Keratinocyte (primary cell): ENCODE data around the gene ZNF549. TPM values are rescaled to one million over a fixed set of nuclear protein-coding genes. Genes with fewer than 3 reads are reported as not detected.

Experiments used
- DNase-seq: peaks from one replicate; pipeline ENCODE4 v3.0.0-alpha.2; 2011; ENCODE audit warnings: low read depth, missing footprints, low spot score
- FAIRE-seq: peaks from 2 replicates; lab custom pipeline; 2011; peaks lifted over from hg19 to GRCh38; lab: Jason Lieb, UNC
- H2AFZ ChIP-seq: 2 replicates; pipeline ENCODE4 v1.6.0; 2012; ENCODE audit warnings: low read length, control low read depth, inconsistent platforms; ENCODE audit not compliant: control insufficient read depth
- H3K27ac ChIP-seq: 2 replicates; pipeline ENCODE4 v1.5.1; 2011; ENCODE audit warnings: low read length; ENCODE audit not compliant: control insufficient read depth, insufficient read depth
- H3K27me3 ChIP-seq: 3 replicates; pipeline ENCODE4 v1.6.0; 2011; ENCODE audit warnings: low read length; ENCODE audit not compliant: control insufficient read depth, insufficient read depth; ENCODE audit errors: extremely low read depth
- H3K36me3 ChIP-seq, 2 experiments: 2 replicates in 1 of 2; 3 replicates in 1 of 2; pipeline ENCODE4 v1.5.1; 2011; ENCODE audit warnings: low read length in 2 of 2, mild to moderate bottlenecking in 1 of 2; ENCODE audit not compliant: control insufficient read depth in 2 of 2, insufficient read depth in 2 of 2; ENCODE audit errors: extremely low read depth in 1 of 2
- H3K4me1 ChIP-seq: 3 replicates; pipeline ENCODE4 v1.5.1; 2011; ENCODE audit warnings: low read length; ENCODE audit not compliant: control insufficient read depth, insufficient read depth; ENCODE audit errors: extremely low read depth
- H3K4me2 ChIP-seq: 3 replicates; pipeline ENCODE4 v1.6.0; 2011; ENCODE audit warnings: low read depth, low read length; ENCODE audit not compliant: control insufficient read depth, insufficient read depth; ENCODE audit errors: extremely low read depth
- H3K4me3 ChIP-seq, 3 experiments: fragments of 200-600 bp in 1 of 3; sonication (generic) in 1 of 3; 2 replicates in 2 of 3; 3 replicates in 1 of 3; pipeline ENCODE4 v1.5.1; 2011 to 2016; ENCODE audit warnings: low read length in 3 of 3, mild to moderate bottlenecking in 3 of 3, control low read depth in 2 of 3, inconsistent platforms in 1 of 3, low read depth in 1 of 3, mixed read lengths in 1 of 3, mixed run types in 1 of 3, moderate library complexity in 1 of 3; ENCODE audit not compliant: control insufficient read depth in 2 of 3, insufficient read depth in 2 of 3; ENCODE audit errors: extremely low read depth in 1 of 3
- H3K79me2 ChIP-seq: 2 replicates; pipeline ENCODE4 v1.6.0; 2012; ENCODE audit warnings: low read length; ENCODE audit not compliant: control insufficient read depth, insufficient read depth
- H3K9ac ChIP-seq: 3 replicates; pipeline ENCODE4 v1.6.0; 2011; ENCODE audit warnings: low read length; ENCODE audit not compliant: control insufficient read depth, insufficient read depth; ENCODE audit errors: extremely low read depth
- H3K9me1 ChIP-seq: 3 replicates; pipeline ENCODE4 v1.6.0; 2011; ENCODE audit warnings: low read length; ENCODE audit not compliant: control insufficient read depth, insufficient read depth; ENCODE audit errors: extremely low read depth
- H3K9me3 ChIP-seq: 2 replicates; pipeline ENCODE4 v1.5.1; 2012; ENCODE audit warnings: low read depth, low read length; ENCODE audit not compliant: control insufficient read depth
- H4K20me1 ChIP-seq: 3 replicates; pipeline ENCODE4 v1.6.0; 2011; ENCODE audit warnings: low read length; ENCODE audit not compliant: control insufficient read depth, insufficient read depth; ENCODE audit errors: extremely low read depth
- CTCF ChIP-seq, 3 experiments: IDR thresholded peaks in 1 of 3; conservative IDR thresholded peaks in 1 of 3; optimal IDR thresholded peaks in 1 of 3; 2 replicates in 2 of 3; 3 replicates in 1 of 3; pipeline versions ENCODE3 to v1.5.1; 2011; ENCODE audit warnings: low read length in 3 of 3, mild to moderate bottlenecking in 3 of 3, moderate library complexity in 2 of 3, control low read depth in 1 of 3, inconsistent platforms in 1 of 3; ENCODE audit not compliant: insufficient read depth in 2 of 3; ENCODE audit errors: extremely low read depth in 1 of 3
- EZH2 ChIP-seq: IDR thresholded peaks from one replicate; pipeline ENCODE4 v1.6.1; 2012; ENCODE audit warnings: inconsistent platforms, mild to moderate bottlenecking, low read length, moderate library complexity
- dilution Hi-C: fragments of 300-500 bp; cut with MboI; formaldehyde crosslinking; loops from one replicate; pipeline ENCODE4 v1.7.0; 2020; ENCODE audit warnings: low sequenced_read_pairs; ENCODE audit not compliant: extremely low pct_ligation_motif_present
- polyA plus RNA-seq, 5 experiments: library from polyadenylated mRNA; depleted of rRNA in 3 of 5; stranded (reverse) in 3 of 5; stranded (forward) in 1 of 5; unstranded in 1 of 5; fragments of >200 nt; gene quantifications; 1 replicate in 1 of 5; 2 replicates in 3 of 5; 3 replicates in 1 of 5; pipeline versions ENCODE4 v1.2.1 to v1.2.3, GENCODE V29; 2011 to 2012; ENCODE audit warnings: missing spikeins in 2 of 5, low read depth in 1 of 5, low replicate concordance in 1 of 5

Gene ZNF549
- polyA plus RNA-seq, 1 donor (not counting 4 experiments of a cell fraction or from before 2014, with no cell fraction given), result 6.3 TPM

DNA sequence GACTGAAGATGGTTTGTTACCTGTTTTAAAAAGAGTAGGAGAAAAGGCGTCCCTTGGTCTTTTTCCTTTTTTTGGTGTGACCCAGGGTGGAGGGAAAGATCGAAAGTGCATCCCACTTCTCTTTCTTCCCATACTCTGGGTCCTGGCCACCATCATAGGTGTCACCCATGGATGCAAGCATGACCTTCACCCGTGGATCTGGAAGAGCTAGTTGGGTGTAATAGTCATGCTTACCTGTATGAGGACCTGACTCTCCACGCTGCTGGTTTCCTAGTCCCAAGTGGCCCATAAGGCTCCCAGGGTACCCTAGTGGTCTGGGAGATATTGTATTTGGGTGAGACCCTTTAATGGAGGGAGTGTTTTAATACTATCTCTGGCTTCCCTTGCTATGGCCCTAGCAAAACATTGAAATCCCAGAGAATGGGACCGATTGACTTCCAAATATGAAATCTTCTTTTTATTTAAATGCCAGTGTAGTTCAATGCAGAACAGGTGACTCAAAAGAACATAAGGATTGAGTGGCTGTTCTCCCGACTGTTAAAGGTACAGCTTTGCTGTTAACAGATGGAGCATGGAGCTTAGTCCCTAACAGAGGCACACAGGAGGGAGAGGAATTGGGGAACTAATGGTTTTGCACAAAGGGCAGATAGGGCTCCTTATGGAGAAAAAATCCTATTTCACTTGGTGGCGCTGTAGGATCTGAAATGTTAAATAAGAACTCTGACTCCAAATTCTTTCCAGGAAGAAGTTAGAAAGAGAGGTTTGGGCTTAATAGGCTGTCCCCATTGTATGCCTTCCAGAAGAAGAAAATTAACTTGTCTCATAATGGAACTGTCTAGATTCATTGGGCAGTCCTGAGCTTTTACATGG, 39.5 kb downstream of the ZNF549 start:
- Histone ChIP-seq H3K4me1 (no peaks in the 10 kb centered on the region), H3K4me3 (no peak overlapping the region), H3K36me3 (no peaks in the 10 kb centered on the region), H3K4me2 (no peak overlapping the region), H2AFZ (no peak overlapping the region), H3K9ac (no peak overlapping the region), H4K20me1 (no peaks in the 10 kb centered on the region), H3K9me3 (peaks cover 28% of the 10 kb centered on the region), H3K27me3 (no peaks in the 10 kb centered on the region), H3K27ac (no peak overlapping the region), H3K9me1 (no peaks in the 10 kb centered on the region), H3K79me2 (no peaks in the 10 kb centered on the region)
- dilution Hi-C loops, result no loop called here
- no peak for DNase-seq
- no peak for FAIRE-seq
- TF ChIP-seq CTCF (optimal IDR thresholded peaks at IDR 0.05 in 1 of 3, IDR thresholded peaks at IDR 0.05 in 1 of 3, conservative IDR thresholded peaks at IDR 0.05 in 1 of 3; ENCODE audit: extremely low read depth in 1 of 3, insufficient read depth in 2 of 3, low read length in 3 of 3) (no peak), EZH2 (no peak)

DNA sequence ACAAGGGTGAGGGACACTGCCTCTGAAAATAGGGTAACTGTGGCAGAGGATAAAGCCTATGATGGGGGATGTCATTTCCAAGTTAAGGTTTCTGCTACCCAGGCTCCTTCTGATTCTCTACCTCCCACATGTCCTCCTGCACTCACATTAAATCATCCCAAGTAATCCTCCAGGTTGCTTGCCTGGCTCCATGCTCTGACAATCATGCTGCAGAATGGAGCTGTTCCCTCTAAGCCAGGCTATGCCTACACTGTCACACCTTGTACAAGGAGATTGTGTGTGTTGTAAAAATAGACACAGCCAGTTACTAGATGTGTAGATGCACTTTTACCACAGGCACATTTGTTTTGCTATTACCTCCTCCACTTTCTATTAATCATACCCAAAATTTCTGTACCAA, 43.6 kb downstream of the ZNF549 start:
- no peak overlapping the region for H3K9ac ChIP-seq
- peaks cover 62% of the 10 kb centered on the region for H3K9me3 ChIP-seq
- DNase-seq (no peak), FAIRE-seq (no peak)
- peaks cover 17 to 29% of the 10 kb centered on the region in 2 experiments for H3K36me3 ChIP-seq
- no peaks in the 10 kb centered on the region for H3K27me3 ChIP-seq
- H2AFZ ChIP-seq, result no peak overlapping the region
- H3K4me2 ChIP-seq, result no peak overlapping the region
- no peaks in the 10 kb centered on the region for H3K4me1 ChIP-seq
- dilution Hi-C loops, result no loop called here
- no peaks in the 10 kb centered on the region for H4K20me1 ChIP-seq
- H3K4me3 ChIP-seq, result no peak overlapping the region
- no peaks in the 10 kb centered on the region for H3K9me1 ChIP-seq
- TF ChIP-seq CTCF (optimal IDR thresholded peaks at IDR 0.05 in 1 of 3, IDR thresholded peaks at IDR 0.05 in 1 of 3, conservative IDR thresholded peaks at IDR 0.05 in 1 of 3; ENCODE audit: extremely low read depth in 1 of 3, insufficient read depth in 2 of 3, low read length in 3 of 3) (no peak), EZH2 (no peak)
- no peaks in the 10 kb centered on the region for H3K79me2 ChIP-seq
- H3K27ac ChIP-seq, result no peak overlapping the region
